Esophagus muscularis mucosa (tissue), 4 donors: Measurements from ENCODE around the gene PDE3A.

Source experiments
- EP300 ChIP-seq: sonication (generic); formaldehyde crosslinking; IDR thresholded peaks from one replicate; pipeline ENCODE4 v1.6.1; 2017; ENCODE audit warnings: antibody characterized with exemption
- POLR2A ChIP-seq: fragments of 450-650 bp; IDR thresholded peaks from one replicate; pipeline ENCODE4 v1.6.1; 2017; ENCODE audit warnings: antibody characterized with exemption, moderate library complexity, mild to moderate bottlenecking, low read depth
- POLR2AphosphoS5 ChIP-seq, 2 donors: sonication (generic); formaldehyde crosslinking; IDR thresholded peaks; one replicate each; pipeline ENCODE4 v1.6.1; 2017; ENCODE audit warnings: antibody characterized with exemption in 2 of 2
- TF ChIP-seq, protein P1 (sequence below), 3 experiments: fragments of 200-600 bp in 2 of 3; fragments of 450-650 bp in 1 of 3; sonication (generic) in 2 of 3; IDR thresholded peaks; one replicate each; pipeline ENCODE4 v1.5.1; 2017 to 2019; ENCODE audit warnings: antibody characterized with exemption in 3 of 3, mild to moderate bottlenecking in 2 of 3, moderate library complexity in 1 of 3

DNA sequence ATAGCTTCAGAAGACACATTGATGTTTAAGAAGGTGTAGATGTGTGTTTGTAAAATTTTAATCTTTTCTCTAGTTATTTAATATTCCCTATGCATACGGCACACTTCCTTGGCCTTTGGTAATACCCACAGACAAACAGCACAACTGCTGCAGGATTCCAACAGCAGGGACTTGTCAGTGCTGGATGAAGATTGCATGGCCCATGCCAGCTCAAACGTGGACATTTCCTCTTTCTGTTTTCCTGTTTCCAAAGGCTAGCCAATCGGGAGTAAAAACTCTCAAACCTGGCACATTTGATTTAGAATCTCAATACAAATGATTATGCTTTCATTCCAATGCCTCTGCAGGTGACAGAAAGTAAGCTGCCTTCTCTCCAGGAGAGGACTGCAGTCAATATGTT, 22.5 kb upstream of the PDE3A start:
- TF ChIP-seq, protein P1, sequence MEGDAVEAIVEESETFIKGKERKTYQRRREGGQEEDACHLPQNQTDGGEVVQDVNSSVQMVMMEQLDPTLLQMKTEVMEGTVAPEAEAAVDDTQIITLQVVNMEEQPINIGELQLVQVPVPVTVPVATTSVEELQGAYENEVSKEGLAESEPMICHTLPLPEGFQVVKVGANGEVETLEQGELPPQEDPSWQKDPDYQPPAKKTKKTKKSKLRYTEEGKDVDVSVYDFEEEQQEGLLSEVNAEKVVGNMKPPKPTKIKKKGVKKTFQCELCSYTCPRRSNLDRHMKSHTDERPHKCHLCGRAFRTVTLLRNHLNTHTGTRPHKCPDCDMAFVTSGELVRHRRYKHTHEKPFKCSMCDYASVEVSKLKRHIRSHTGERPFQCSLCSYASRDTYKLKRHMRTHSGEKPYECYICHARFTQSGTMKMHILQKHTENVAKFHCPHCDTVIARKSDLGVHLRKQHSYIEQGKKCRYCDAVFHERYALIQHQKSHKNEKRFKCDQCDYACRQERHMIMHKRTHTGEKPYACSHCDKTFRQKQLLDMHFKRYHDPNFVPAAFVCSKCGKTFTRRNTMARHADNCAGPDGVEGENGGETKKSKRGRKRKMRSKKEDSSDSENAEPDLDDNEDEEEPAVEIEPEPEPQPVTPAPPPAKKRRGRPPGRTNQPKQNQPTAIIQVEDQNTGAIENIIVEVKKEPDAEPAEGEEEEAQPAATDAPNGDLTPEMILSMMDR (IDR thresholded peaks at IDR 0.05), result no peak
- no peak for TF ChIP-seq POLR2A
- TF ChIP-seq POLR2AphosphoS5 (IDR thresholded peaks at IDR 0.05), result no peak
- no peak for TF ChIP-seq EP300
